ENCODE results near the gene HECW1.

GRCh38 chr7:43220250-43220649, 107.8 kb downstream of the HECW1 start:
- TF ChIP-seq EZH2 (IDR thresholded peaks at IDR 0.05; ENCODE audit: borderline replicate concordance, insufficient read depth, low read depth, low read length, poor library complexity, severe bottlenecking) (no peak), CTCF (IDR thresholded peaks at IDR 0.05) (no peak)

Measured in B cell (primary cell).